GM18520 (cell line): Measurements from ENCODE around the gene PEPD.

Experiments used
- ATAC-seq: cut with Tn5 transposase; IDR thresholded peaks from one replicate; pipeline ENCODE4 v1.9.1; 2021; ENCODE audit not compliant: unreplicated experiment

PEPD gene

GRCh38 chr19:33387351-33388230, 134.0 kb downstream of the PEPD start:
- ATAC-seq = no peak

DNA sequence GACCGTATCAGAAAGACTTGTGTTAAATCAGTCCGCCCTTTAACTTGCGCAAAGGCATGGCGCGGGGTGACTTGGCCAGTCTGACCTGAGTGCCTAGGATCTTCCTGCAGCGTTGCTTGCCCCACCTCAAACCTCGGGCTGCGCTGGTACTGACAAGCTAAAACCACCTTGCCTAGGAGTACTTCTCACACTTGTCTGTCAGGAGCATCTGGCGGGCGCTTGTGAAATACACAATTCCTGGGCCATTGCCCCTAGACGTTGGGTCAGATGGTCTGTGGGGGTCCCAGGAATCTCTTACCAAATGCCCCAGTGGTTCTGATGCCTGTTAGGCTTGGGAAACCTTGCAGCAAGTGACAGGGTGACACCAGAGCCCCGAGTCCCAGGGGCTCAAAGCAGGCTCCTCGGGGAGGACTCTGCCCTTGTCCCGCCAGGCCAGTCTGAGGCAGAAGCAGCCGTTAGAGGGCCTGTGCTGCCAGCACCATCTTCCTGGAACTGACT, 135.2 kb downstream of the PEPD start:
- no peak for ATAC-seq

- no peak for ATAC-seq
Observed at GRCh38 chr19:33385956-33386355, 135.6 kb downstream of the PEPD start.

DNA sequence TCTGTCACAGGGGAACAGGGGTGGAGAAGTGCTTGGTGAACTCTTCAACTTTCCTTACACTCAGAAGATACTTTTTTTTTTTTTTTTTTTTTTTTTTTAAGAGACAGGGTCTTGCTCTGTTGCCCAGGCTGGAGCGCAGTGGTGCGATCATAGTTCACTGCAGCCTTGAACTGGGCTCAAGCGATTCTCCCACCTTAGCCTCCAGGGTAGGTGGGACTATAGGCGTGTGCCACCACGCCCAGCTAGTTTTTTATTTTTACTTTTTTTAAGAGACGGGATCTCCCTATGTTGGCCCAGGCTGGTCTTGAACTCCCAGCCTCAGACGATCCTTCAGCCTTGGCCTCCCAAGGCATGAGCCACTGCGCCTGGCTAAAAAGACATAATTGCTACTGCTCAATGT, 136.6 kb downstream of the PEPD start:
- ATAC-seq = no peak

- no peak for ATAC-seq
Observed at GRCh38 chr19:33383720-33384292, 137.8 kb downstream of the PEPD start.

DNA sequence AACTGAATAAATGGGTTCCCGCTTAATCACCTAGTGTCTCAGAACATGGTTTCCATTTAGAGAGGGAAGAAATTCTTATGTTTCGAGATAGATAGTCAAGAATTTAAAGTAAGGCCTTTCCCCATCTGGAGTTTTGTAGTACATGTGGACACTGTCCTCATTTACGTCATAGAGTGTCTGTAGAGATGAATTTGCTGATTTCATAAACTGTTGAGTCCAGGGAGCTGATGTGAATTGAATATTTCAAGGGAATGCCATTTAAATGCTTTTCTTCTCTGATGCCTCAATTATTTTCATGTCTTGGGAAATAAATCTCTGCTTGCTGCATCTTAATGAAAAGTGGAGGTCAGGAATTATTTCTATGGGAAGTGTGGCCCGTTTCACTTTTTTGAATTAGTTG, 138.6 kb downstream of the PEPD start:
- ATAC-seq = no peak

GRCh38 chr19:33382006-33382405, 139.6 kb downstream of the PEPD start:
- ATAC-seq = no peak

DNA sequence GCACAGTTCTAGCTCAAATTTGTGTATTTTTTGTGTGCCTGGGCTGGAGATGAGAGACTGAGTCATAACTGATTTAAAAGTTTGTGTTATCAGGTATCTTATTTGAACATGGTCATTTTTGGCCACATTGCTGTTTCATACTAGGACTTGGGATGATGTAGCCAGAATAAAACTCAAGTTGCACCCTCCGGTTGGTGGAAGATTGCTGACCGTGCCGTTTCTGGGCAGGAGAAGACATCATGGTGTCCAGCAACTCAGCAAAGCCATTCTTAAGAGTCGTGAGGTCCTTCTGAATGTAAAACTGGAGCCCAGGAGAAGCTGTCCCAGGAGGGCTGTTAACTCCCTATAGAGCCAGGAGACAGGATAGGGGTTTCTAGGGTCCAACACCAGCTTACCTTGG, 140.5 kb downstream of the PEPD start:
- ATAC-seq = no peak

GRCh38 chr19:33379151-33379829, 142.3 kb downstream of the PEPD start:
- no peak for ATAC-seq

DNA sequence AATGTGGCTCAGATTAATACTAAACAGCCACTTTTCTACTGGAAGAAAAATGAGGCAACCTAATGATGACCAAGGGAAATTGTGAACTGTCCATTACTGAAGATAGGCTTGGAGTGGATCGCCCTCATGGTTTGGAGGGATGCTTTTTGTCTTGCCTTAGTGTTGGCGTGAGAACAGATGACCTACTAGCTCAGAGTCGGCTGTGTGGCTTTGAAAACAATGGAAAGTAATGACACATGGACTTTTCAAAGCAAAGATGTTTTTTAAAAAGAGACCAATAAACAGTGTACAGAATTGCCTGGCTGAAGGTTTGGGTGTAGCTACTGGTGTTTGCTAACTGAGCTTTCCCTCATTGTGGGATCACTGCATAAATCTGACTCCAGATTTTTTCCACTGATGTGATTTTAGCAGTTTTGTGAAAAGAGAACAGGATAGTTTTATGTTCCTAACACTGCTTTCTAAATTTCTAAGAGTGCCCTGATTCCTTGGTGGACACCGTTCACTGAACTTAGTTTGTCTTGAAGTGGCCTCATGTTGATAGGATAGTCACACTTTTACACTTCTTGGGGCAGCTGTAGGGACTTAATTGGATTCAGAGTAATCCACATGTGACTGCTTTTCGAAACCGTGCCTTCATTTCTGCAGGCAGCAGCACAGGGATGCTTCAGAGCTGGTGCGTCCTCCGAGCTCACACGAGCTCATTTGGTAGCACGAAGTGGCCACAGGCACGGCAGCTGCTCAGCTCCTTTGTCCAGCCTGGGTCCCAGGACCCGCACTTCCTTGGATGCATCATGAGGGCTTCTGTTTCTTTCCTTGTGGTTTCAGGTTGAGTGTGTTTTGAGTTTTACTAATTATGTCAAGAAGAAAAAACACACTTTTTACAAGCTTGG, 143.8 kb downstream of the PEPD start:
- ATAC-seq = no peak

GRCh38 chr19:33376941-33377557, 144.5 kb downstream of the PEPD start:
- ATAC-seq = no peak

DNA sequence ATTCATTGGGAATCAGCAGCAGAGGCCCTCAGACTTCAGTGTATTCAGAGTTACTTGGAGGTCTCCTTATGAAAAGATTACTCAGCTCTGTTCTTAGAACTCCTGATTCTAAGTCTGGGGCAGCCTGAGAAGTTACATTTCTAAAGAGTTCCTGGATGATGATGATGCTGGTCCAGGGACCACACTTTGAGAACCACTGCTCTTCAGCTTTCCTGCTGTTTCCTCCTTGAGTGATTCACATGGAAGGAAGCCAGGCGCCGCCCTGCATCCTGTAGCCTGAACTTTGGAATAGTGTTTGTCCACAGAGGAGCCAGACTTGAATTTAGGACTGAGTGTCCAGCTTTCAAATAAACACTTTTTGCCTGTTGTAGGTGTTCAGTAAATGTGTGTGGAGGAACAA, 145.2 kb downstream of the PEPD start:
- ATAC-seq = no peak

DNA sequence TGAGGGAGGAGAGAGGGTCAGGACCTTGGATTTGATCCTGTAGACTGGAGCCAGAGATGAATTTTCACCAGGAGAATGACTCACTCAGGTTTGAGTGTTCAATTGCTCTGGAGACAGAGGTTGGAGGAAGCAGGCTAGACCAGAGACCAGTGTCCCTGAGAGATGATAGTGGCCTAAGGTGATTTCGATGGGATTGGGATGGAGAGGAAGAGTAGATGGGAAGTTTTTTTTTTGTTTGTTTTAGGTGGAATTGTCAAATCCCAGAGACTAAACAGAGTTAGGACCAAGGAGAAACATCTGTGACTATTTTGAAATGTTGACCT, 145.8 kb downstream of the PEPD start:
- no peak for ATAC-seq

DNA sequence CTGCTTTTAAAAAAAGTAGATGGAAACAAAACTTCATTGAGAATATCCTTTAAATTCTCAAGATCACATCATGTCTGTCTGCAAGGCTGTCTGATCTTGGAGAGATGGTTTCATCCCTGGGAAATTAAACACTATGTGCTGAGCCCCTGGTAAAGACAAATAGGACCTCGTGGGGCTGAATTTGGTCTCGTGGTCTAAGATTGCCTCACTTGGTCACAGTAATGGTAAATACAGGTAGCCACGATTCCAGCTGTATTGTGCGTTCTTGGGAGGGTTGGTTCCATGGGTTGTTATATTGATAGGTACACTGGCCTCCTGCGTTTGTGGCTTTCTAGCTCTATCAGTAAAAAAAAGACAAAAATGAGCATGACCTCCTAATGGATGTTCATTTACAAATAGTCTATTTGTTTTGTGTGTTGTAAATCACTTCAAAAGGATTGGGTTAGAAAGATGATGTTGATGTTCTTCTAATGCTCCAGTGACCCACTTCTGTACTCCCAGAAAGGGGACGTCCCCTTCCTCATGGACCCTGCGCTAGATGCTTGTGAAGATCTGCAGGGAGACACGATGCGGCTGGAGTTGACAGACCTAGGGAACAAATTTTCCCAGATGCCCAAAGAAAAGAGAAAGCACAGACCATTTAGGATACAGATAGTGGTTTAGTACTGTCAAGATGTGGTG, 146.3 kb downstream of the PEPD start:
- no peak for ATAC-seq

GRCh38 chr19:33374236-33374714, 147.3 kb downstream of the PEPD start:
- ATAC-seq = no peak

DNA sequence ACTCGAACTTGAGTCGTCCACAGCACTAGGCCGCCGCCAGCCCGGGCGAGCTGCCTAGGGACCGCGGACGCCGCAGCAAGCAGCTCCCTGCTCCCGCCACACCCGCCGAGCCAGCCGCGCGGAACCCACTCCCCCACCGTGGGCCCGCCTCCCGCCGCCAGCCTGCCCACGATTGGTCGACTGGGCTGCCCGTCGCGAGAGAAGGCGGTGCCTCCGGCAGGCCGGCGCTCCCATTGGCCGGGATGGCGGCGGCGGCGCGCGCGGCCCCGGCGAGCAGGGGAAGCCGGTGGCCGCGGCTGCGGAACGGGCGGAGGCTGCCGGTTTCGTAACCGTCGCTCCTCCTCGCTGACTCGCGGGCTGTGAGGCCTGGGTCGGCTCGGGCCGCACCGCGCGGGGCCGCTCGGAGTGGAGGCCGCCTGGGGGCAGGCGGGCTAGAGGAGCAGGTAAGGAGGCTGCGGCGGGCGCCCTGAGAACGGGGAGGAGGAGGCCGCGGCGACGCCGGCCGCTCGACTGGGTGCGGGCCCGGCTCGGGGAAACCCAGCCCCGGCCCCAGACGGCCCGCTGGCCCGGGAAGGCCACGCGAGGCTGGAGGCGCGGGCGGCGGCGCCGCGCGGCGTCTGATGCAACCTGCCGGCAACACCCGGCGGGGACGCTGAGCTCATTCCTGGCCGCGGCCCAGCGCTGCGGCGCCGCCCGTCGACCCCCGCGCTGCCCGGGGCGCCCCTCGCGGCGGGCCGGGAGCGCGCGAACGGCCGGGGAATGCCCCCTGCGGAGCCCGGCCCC, 147.9 kb downstream of the PEPD start, which contains the start of gene CEBPG:
Gene CEBPG (plus strand): TSS at position 257 of the 783 bp plus-strand sequence. CDS start 5,531 bp downstream, outside the sequence.
- peak; percentile 83 for ATAC-seq

DNA sequence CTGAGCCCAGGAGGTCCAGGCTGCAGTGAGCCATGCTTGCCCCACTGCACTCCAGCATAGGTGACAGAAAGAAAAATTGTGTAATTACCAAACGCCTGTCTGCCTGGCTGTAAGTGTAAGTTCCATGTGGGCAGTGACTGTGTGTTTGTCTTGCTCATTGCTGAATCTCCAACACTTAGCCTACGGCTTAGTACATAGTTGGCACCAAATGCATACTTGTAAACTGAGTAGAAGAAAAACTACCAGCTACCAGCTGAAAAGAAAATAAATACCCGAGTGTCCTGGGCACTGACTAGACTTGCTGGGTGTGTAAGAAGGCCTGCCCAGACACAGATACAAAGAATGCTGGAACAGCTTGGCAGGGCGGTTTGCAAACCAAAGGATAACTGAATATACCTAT, 150.8 kb downstream of the PEPD start:
- no peak for ATAC-seq

GRCh38 chr19:33368074-33368864, 153.3 kb downstream of the PEPD start:
- no peak for ATAC-seq
